Pancreas (tissue), 10 donors: ENCODE data around the gene BATF. TPM values are rescaled to one million over a fixed set of nuclear protein-coding genes. Genes with fewer than 3 reads are reported as not detected.

Experiments
- ATAC-seq, 4 donors: fragments of 200-7000 bp; cut with Tn5 transposase; one replicate each; pipeline versions ENCODE4 v1.8.0 to v1.9.1; 2020; ENCODE audit warnings: mild to moderate bottlenecking in 4 of 4, moderate library complexity in 4 of 4
- DNase-seq, 6 donors: peaks; one replicate each; pipeline ENCODE4 v3.0.0-alpha.2; 2020
- FAIRE-seq: peaks from 2 replicates; lab custom pipeline; 2012; peaks lifted over from hg19 to GRCh38; lab: Jason Lieb, UNC
- H3K27ac ChIP-seq, 4 donors: fragments of 200-600 bp; sonication (generic); 1 replicate in 3 of 4; 2 replicates in 1 of 4; pipeline versions ENCODE4 v1.5.0 to v1.8.0; 2020
- H3K27me3 ChIP-seq, 4 donors: fragments of 200-600 bp; one replicate each; pipeline ENCODE4 v1.8.0; 2021
- H3K36me3 ChIP-seq, 3 donors: fragments of 200-600 bp; sonication (generic) in 1 of 3; one replicate each; pipeline versions ENCODE4 v1.5.0 to v1.8.0; 2020 to 2021
- H3K4me1 ChIP-seq, 3 donors: fragments of 200-600 bp; one replicate each; pipeline ENCODE4 v1.8.0; 2021
- H3K4me3 ChIP-seq, 4 donors: fragments of 200-600 bp; sonication (generic) in 2 of 4; one replicate each; pipeline versions ENCODE4 v1.5.0 to v1.8.0; 2020 to 2021
- H3K9me3 ChIP-seq, 4 donors: fragments of 200-600 bp; one replicate each; pipeline ENCODE4 v1.8.0; 2021
- WGBS, 2 donors: extraction: QIAGEN DNeasy Blood & Tissue Kit; methylation state at CpG; one replicate each; pipeline ENCODE4 v1.1.7; 2013; 5-methylcytosine and 5-hydroxymethylcytosine counted together
- intact Hi-C, 3 donors: fragments of 100-400 bp; cut with DNase I; formaldehyde crosslinking; loops; one replicate each; pipeline versions ENCODE4 v1.11.1 to v1.14.2; 2022
- polyA plus RNA-seq, 2 donors: library from polyadenylated mRNA; stranded (reverse); fragments of 200-250 nt; gene quantifications; one replicate each; pipeline ENCODE4 v1.2.3, GENCODE V29; 2013
- total RNA-seq, 6 donors: library from RNA; stranded (reverse); fragmentation: NEBNext Ultra II Directional in 4 of 6; extraction: Animal tissue kit (Norgen Biotek cat#: 25700) in 4 of 6; gene quantifications; one replicate each; pipeline versions ENCODE4 v1.2.1 to v1.2.4, GENCODE V29; 2021 to 2023
- TF ChIP-seq, protein P1 (sequence below), 4 donors: fragments of 200-600 bp; sonication (generic) in 3 of 4; IDR thresholded peaks; one replicate each; pipeline versions ENCODE4 v1.5.0 to v1.8.0; 2021; ENCODE audit warnings: antibody characterized with exemption in 4 of 4
- donor health status: healthy with polysubstance abuse.
- donor health status: DM: no; HTN: no; CAD: no; lungs with moderate emphysema.
- donor health status: DM: no; HTN: no; CAD: no.
- donor health status: control.
- donor health status: control.
- donor health status: Bipolar disorder and iron deficiency.
- donor health status: DM: yes; HTN: yes; CAD: no.
- donor health status: DM: no; HTN: no; CAD: no.
- donor health status: DM: no; HTN: no; CAD: no.
- donor health status: DM: yes; HTN: yes; CAD: no.

Gene BATF
- total and polyA plus RNA-seq, 8 donors, result 0.28 to 1.7 (median 0.98) TPM; not detected in 1

DNA sequence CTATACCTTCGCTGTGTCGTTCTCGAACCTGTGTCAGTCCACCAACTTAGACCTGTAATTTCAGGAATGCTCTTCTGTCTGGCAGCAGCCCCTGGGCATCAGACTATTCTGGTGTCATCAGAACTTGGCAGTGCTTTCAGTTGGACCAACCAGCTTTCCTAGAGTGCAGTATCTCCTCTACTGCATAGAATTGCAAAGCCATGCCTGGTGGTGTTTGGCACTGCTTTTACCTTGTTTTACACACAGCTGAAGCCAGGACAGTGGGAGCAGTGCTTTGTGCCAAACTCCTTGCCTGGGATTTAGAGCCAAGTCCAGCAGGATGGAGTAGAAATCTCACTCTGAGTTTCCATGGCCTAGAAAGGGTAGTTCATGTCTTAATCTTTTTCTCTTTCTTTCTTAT, 57.6 kb downstream of the BATF start:
- Histone ChIP-seq H3K36me3 (no peaks in the 10 kb centered on the region), H3K9me3 (no peaks in the 10 kb centered on the region), H3K4me1 (peaks cover 6 to 10% (median 7%) of the 10 kb centered on the region in 3 donors), H3K4me3 (peak overlapping the region in 1 of 4 donors; percentile 46), H3K27ac (no peak overlapping the region), H3K27me3 (no peaks in the 10 kb centered on the region)
- ATAC-seq (no peak), DNase-seq (no peak), FAIRE-seq (no peak)
- 82 to 96% methylated on average over 3 of the region's 3 CpGs for WGBS, 2 donors
- intact Hi-C loops, result loop anchor here (5.0 to 10.0 kb wide), 3 partner anchors 72 to 77 kb away; no protein-coding TSS in a partner anchor
- TF ChIP-seq, protein P1, sequence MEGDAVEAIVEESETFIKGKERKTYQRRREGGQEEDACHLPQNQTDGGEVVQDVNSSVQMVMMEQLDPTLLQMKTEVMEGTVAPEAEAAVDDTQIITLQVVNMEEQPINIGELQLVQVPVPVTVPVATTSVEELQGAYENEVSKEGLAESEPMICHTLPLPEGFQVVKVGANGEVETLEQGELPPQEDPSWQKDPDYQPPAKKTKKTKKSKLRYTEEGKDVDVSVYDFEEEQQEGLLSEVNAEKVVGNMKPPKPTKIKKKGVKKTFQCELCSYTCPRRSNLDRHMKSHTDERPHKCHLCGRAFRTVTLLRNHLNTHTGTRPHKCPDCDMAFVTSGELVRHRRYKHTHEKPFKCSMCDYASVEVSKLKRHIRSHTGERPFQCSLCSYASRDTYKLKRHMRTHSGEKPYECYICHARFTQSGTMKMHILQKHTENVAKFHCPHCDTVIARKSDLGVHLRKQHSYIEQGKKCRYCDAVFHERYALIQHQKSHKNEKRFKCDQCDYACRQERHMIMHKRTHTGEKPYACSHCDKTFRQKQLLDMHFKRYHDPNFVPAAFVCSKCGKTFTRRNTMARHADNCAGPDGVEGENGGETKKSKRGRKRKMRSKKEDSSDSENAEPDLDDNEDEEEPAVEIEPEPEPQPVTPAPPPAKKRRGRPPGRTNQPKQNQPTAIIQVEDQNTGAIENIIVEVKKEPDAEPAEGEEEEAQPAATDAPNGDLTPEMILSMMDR (IDR thresholded peaks at IDR 0.05), result no peak

DNA sequence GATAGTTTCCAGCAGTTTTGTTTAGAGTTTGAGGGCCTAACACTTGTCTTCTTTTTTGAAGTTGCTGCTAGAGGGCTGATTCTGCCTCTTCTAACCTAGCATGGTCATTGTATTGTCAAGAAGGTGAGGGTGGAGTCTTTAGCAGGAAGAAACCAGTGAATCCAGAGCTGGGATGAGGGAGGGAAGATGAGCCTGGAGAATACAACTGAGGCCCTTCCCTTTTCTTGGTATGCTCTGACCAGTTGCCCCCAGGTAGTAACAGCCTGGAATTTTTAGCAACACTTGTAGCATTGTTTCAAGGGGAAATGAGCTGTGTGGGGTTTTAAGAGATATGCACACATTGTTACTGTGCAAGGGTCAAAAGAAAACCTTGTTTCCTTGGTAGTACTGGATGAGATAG, 65.1 kb downstream of the BATF start:
- no peaks in the 10 kb centered on the region for H3K27me3 ChIP-seq
- intact Hi-C loops, result no loop called here
- DNase-seq, result no peak
- FAIRE-seq, result no peak
- no peaks in the 10 kb centered on the region for H3K36me3 ChIP-seq
- no peak overlapping the region for H3K27ac ChIP-seq
- no peaks in the 10 kb centered on the region for H3K9me3 ChIP-seq
- H3K4me1 ChIP-seq, result no peaks in the 10 kb centered on the region
- TF ChIP-seq, protein P1 (IDR thresholded peaks at IDR 0.05), result no peak
- H3K4me3 ChIP-seq, result no peak overlapping the region
- no peak for ATAC-seq

DNA sequence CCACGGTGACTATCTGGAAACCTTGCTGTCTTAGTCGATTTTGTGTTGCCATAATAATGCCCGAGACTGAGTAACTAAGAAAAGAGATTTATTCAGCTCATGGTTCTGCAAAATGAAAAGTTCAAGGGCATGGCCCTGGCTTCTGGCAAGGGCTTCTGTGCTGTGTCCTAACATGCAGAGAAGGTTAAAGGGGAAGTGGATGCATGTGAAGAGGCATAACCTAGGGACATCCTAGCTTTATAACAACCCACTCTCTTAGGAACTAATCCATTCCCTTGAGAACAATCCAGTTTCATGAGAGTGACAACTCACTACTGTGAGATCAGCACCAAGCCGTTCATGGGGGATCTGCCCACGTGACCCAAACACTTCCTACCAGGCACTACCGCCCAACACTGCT, 67.7 kb downstream of the BATF start:
- Histone ChIP-seq H3K27ac (no peak overlapping the region), H3K4me1 (no peaks in the 10 kb centered on the region), H3K36me3 (no peaks in the 10 kb centered on the region), H3K4me3 (no peak overlapping the region), H3K27me3 (no peaks in the 10 kb centered on the region), H3K9me3 (no peaks in the 10 kb centered on the region)
- intact Hi-C loops, result no loop called here
- FAIRE-seq (no peak), ATAC-seq (no peak), DNase-seq (no peak)
- TF ChIP-seq, protein P1 (IDR thresholded peaks at IDR 0.05), result no peak
- 69 to 82% methylated on average over 6 of the region's 6 CpGs for WGBS, 2 donors

DNA sequence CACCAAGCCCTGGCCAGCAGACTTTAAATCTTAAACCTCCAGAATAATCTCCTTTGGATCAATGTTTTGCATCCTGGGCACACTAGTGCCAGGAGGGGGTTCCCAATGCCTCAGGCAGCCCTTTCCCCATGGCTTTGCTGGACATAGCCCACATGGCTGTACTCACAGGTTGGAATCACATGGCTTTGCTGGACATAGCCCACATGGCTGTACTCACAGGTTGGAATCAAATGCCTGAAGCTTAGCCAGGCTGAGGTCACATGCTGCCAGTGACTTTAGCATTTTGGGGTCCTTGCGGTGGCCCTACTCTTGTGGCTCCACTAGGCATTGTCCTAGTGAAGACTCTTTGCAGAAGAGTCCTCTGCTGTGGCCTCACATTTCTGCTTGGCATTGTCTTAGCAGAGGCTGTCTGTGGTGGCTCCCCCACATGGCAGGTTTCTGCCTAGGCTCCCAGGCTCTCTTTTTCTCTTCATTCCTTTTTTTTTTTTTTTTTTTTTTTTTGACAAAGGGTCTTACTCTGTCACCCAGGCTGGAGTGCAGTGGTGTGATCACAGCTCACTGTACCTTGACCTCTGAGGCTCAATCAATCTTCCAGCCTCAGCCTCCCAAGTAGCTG, 69.2 kb downstream of the BATF start:
- DNase-seq (no peak), FAIRE-seq (no peak), ATAC-seq (no peak)
- no peaks in the 10 kb centered on the region for H3K4me1 ChIP-seq
- H3K9me3 ChIP-seq, result no peaks in the 10 kb centered on the region
- intact Hi-C loops, result no loop called here
- no peak overlapping the region for H3K4me3 ChIP-seq
- H3K27me3 ChIP-seq, result no peaks in the 10 kb centered on the region
- no peaks in the 10 kb centered on the region for H3K36me3 ChIP-seq
- WGBS, 2 donors, result 96 to 100% methylated on average over 1 of the region's 1 CpG
- TF ChIP-seq, protein P1 (IDR thresholded peaks at IDR 0.05), result no peak
- no peak overlapping the region for H3K27ac ChIP-seq

DNA sequence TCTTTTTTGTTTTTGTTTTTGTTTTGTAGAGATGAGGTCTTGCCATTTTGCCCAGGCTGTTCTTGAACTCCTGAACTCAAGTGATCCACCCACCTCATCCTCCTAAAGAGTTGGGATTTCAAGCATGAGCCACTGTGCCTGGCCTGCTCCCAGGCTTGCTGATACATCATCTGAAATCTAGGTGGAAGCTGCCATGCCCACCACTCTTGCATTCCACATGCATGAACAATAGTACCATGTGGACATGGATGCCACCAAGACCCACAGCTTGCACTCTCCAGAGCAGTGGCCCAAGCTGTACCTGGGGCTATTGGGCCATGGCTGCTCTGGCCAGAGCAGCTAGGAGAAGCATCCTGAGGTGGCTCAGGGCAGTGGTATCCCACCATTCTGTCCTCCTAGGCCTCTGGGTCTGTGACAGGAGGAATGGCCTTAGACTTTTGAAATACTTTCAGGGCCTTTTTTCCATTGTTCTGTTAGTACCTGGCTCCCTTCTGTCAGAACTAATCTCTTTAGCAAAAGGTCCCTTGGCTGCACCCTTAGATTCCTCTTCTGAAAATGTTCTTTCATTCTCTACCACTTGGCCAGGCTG, 69.8 kb downstream of the BATF start:
- H3K27me3 ChIP-seq, result no peaks in the 10 kb centered on the region
- no peaks in the 10 kb centered on the region for H3K9me3 ChIP-seq
- no peaks in the 10 kb centered on the region for H3K36me3 ChIP-seq
- no peak overlapping the region for H3K4me3 ChIP-seq
- FAIRE-seq (no peak), DNase-seq (no peak), ATAC-seq (no peak)
- intact Hi-C loops, result no loop called here
- H3K27ac ChIP-seq, result no peak overlapping the region
- TF ChIP-seq, protein P1 (IDR thresholded peaks at IDR 0.05), result no peak
- H3K4me1 ChIP-seq, result no peaks in the 10 kb centered on the region
